GM12873 (cell line): ENCODE measurements around the gene CERS6.

ENCODE experiments used
- TF ChIP-seq, protein P1 (sequence below): IDR thresholded peaks from 2 replicates; pipeline ENCODE4 v1.5.1; 2012; ENCODE audit warnings: low read depth, mild to moderate bottlenecking, moderate library complexity, low read length, control low read depth; ENCODE audit not compliant: insufficient read depth; ENCODE audit errors: missing control alignments

CERS6 gene

DNA sequence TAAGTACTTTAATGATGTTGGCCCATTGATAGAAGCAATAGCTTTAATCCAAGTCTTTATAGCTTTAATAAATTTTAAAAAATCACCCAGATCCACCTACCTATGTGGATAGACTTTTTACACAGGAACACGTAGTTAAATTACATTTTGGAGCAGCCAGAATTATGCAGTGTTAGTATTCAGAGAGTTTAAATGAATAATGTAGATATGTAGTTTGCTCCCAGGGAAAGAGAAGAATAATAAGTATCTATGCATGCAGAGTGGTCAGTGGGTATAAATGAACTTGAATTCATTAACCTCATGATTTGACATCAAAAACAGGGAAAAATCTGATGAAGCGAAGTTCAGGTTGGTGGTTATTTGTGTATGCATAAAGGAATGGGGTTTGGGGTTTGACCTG, 146.3 kb downstream of the CERS6 start:
- TF ChIP-seq, protein P1, sequence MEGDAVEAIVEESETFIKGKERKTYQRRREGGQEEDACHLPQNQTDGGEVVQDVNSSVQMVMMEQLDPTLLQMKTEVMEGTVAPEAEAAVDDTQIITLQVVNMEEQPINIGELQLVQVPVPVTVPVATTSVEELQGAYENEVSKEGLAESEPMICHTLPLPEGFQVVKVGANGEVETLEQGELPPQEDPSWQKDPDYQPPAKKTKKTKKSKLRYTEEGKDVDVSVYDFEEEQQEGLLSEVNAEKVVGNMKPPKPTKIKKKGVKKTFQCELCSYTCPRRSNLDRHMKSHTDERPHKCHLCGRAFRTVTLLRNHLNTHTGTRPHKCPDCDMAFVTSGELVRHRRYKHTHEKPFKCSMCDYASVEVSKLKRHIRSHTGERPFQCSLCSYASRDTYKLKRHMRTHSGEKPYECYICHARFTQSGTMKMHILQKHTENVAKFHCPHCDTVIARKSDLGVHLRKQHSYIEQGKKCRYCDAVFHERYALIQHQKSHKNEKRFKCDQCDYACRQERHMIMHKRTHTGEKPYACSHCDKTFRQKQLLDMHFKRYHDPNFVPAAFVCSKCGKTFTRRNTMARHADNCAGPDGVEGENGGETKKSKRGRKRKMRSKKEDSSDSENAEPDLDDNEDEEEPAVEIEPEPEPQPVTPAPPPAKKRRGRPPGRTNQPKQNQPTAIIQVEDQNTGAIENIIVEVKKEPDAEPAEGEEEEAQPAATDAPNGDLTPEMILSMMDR: no peak

DNA sequence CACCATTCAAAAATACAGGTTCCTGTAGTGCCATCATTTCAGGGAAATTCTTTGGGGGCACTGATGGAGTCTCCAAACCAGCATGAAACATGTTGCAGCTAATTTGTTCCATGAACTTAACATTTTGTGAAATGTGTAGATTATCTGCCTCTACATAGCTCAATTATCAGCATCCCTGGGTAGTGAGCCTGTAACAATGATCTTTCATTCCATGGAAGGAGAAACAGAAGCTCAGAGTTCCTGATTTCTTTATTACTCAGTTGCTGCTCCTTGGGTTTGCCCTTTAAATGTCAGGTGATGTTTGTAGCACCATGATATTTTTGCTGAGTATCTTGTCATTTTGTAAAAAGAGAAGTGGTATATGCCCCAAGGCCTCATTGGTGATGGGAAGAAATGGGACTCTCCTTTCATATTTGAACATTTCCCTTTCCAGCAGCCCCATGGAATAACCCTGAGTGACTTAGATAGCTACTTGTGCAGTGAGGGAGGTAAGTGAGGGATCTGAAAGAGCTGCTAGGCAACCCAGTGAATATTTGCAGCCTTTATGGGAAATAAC, 146.9 kb downstream of the CERS6 start:
- TF ChIP-seq, protein P1: no peak

DNA sequence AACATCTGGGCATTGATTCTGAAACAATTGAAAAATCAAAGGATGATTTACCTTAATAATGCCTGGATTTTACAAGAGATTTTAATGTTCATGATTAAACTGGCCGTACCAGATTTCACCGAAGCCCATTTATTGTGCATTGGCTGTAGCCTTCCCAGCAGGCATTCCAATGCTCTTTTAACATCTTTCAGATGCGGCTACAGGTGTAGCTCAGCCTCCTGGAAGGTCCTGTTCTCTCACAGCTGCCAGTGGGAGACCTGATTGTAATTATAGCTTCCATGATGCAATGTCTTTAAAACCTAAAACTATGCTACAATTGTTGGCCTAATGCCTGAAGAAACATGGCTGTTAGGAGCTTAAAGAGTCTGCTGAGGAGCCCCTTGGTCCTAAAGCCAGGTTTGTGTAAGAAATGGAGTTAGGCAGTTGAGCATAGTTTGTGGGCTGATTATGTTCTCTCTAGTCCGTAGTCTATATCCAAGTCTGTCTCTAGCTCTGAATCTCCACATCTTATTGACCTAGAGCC, 147.4 kb downstream of the CERS6 start:
- TF ChIP-seq, protein P1: no peak

DNA sequence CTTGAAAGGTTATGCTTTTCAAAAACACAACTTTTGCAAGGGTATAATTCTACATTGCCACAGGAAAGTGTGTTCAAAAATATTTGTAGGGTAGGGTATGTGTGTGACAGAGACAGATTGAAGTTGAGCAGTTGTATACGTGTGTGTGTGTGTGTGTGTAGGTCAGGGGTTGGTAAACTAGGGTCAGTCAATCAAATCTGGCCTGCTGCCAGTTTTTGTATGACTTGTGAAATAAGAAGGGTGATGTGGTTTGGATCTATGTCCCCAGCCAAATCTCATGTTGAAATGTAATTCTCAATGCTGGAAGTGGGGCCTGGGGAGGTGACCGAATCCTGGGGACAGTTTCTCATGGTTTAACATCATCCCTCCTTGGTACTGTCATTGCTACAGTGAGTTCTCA, 148.2 kb downstream of the CERS6 start:
- TF ChIP-seq, protein P1: no peak

DNA sequence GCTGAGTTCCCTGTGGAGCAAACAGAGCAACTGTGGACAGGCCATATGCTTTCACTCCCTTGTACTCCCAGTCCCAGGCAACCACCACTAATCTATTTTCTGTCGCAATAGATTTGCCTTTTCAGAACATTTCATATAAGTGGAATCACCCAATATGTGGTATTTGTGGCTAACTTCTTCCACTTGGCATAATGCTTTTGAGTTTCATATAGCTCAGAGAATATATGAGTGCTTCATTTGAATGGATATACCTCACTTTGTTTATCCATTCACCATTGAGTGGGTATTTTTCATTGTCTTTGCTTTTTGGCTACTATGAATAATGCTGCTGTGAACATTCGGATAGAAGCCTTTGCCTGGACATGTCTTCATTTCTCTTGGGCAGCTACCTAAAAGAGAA, 151.9 kb downstream of the CERS6 start:
- TF ChIP-seq, protein P1: no peak

DNA sequence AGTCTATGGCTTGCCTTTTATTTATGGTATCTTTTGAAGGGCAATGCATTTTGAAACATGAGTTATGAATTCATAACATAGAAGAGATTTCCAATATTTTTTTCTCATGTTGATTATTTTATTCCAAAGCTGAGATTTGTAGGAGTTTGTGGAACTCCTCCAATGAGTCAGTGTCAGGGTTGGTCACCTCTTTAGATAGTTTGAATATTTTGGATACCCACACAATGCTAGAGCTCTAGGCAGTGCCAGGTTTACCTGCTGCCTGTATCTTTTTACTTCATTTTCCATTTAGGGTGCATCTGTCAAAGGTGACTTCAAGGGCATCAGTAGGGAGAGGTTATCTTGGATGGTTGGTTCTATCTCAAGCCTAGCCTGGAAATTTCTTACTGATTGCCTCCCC, 152.7 kb downstream of the CERS6 start:
- TF ChIP-seq, protein P1: no peak

DNA sequence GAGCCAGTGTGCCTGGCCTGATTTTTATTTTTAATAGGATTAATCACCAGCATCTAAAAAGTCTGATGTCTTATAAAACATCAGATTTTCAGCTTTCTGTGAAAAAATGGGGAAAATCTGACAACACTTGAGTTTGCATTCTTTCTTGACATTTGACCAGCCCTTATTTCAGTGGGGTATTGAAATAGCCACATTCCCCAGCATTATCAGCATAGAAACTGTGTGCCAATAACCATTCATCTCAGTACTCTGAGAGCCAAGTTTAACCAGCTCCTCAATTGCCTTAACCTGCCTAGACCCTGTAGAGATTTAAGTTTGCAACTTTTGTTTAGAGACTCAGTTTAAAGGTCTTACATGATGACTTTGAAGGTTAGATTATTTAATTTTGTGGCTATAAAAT, 155.0 kb downstream of the CERS6 start:
- TF ChIP-seq, protein P1: no peak
